Measurements from ENCODE around the gene ME3.

- TF ChIP-seq SMC3 (IDR thresholded peaks at IDR 0.05) (no peak), CTCF (IDR thresholded peaks at IDR 0.05) (no peak), RNF2 (IDR thresholded peaks at IDR 0.05; ENCODE audit: borderline replicate concordance, low read depth) (no peak), NFE2L2 (conservative IDR thresholded peaks at IDR 0.05; ENCODE audit: low read length) (no peak), MAFK (IDR thresholded peaks at IDR 0.05; ENCODE audit: partially characterized antibody) (no peak), EP300 (IDR thresholded peaks at IDR 0.05) (no peak), USF2 (IDR thresholded peaks at IDR 0.05) (no peak), E2F6 (IDR thresholded peaks at IDR 0.05; ENCODE audit: borderline replicate concordance, low read depth) (no peak), POLR2A (IDR thresholded peaks at IDR 0.05; ENCODE audit: low read length) (no peak), REST (IDR thresholded peaks at IDR 0.05) (no peak), ZC3H11A (IDR thresholded peaks at IDR 0.05) (no peak)
Observed at GRCh38 chr11:86435711-86436110, 236.7 kb downstream of the ME3 start.

All from A549 (cell line).